MM.1S (cell line): ENCODE results near the gene STRADA.

ENCODE experiments used
- DNase-seq: peaks from one replicate; pipeline ENCODE4 v3.0.0-alpha.2; 2015
- H2AFZ ChIP-seq: fragments of 300-600 bp; sonication (generic); 2 replicates; pipeline ENCODE4 v1.6.0; 2016; ENCODE audit warnings: antibody characterized with exemption, low read length
- H3F3A ChIP-seq: fragments of 300-600 bp; sonication (generic); 2 replicates; pipeline ENCODE4 v1.6.1; 2016; ENCODE audit warnings: mild to moderate bottlenecking, antibody characterized with exemption, low read length, moderate library complexity, mixed read lengths; ENCODE audit not compliant: insufficient read depth
- H3K27ac ChIP-seq: fragments of 300-600 bp; sonication (generic); 2 replicates; pipeline ENCODE4 v1.5.1; 2016; ENCODE audit warnings: mild to moderate bottlenecking, low read length
- H3K27me3 ChIP-seq: fragments of 300-600 bp; sonication (generic); replicated peaks from 2 replicates; pipeline ENCODE4 v1.6.0; 2016; ENCODE audit warnings: low read length; ENCODE audit not compliant: insufficient read depth
- H3K36me3 ChIP-seq: fragments of 300-600 bp; sonication (generic); replicated peaks from 2 replicates; pipeline ENCODE4 v1.6.1; 2016; ENCODE audit warnings: mild to moderate bottlenecking, low read length, mixed read lengths; ENCODE audit not compliant: insufficient read depth
- H3K4me1 ChIP-seq: fragments of 300-600 bp; sonication (generic); 2 replicates; pipeline ENCODE4 v1.6.1; 2016; ENCODE audit warnings: low read length, mixed read lengths
- H3K4me2 ChIP-seq: fragments of 300-600 bp; sonication (generic); 2 replicates; pipeline ENCODE4 v1.6.0; 2016; ENCODE audit warnings: low read depth, low read length
- H3K4me3 ChIP-seq: fragments of 300-600 bp; sonication (generic); 2 replicates; pipeline ENCODE4 v1.5.1; 2016; ENCODE audit warnings: low read length, mixed read lengths
- H3K79me2 ChIP-seq: fragments of 300-600 bp; sonication (generic); 2 replicates; pipeline ENCODE4 v1.6.1; 2016; ENCODE audit warnings: mixed run types, low read length, mixed read lengths
- H3K9ac ChIP-seq: fragments of 300-600 bp; sonication (generic); 2 replicates; pipeline ENCODE4 v1.6.1; 2016; ENCODE audit warnings: low read length, mixed read lengths
- H3K9me2 ChIP-seq: fragments of 300-600 bp; sonication (generic); replicated peaks from 2 replicates; pipeline ENCODE4 v1.6.1; 2016; ENCODE audit warnings: mild to moderate bottlenecking, low read length, mixed read lengths; ENCODE audit not compliant: insufficient read depth
- H3K9me3 ChIP-seq: fragments of 300-600 bp; sonication (generic); replicated peaks from 2 replicates; pipeline ENCODE4 v1.6.1; 2016; ENCODE audit warnings: mild to moderate bottlenecking, low read length, mixed read lengths; ENCODE audit not compliant: insufficient read depth
- H4K20me1 ChIP-seq: fragments of 300-600 bp; sonication (generic); 2 replicates; pipeline ENCODE4 v1.6.1; 2016; ENCODE audit warnings: mild to moderate bottlenecking, low read length, moderate library complexity, mixed read lengths; ENCODE audit not compliant: insufficient read depth
- EZH2 ChIP-seq: fragments of 300-600 bp; sonication (generic); optimal IDR thresholded peaks from 2 replicates; pipeline ENCODE3; 2017; ENCODE audit warnings: low read depth, mild to moderate bottlenecking, antibody characterized with exemption, low read length, mixed read lengths
- EZH2phosphoT487 ChIP-seq: fragments of 300-600 bp; sonication (generic); IDR thresholded peaks from 2 replicates; pipeline ENCODE4 v1.6.1; 2018; ENCODE audit warnings: antibody characterized with exemption, low read length
- TF ChIP-seq, protein P1 (sequence below): fragments of 300-600 bp; sonication (generic); IDR thresholded peaks from 2 replicates; pipeline ENCODE4 v1.5.1; 2016; ENCODE audit warnings: antibody characterized with exemption, low read length, mixed read lengths

Gene STRADA

DNA sequence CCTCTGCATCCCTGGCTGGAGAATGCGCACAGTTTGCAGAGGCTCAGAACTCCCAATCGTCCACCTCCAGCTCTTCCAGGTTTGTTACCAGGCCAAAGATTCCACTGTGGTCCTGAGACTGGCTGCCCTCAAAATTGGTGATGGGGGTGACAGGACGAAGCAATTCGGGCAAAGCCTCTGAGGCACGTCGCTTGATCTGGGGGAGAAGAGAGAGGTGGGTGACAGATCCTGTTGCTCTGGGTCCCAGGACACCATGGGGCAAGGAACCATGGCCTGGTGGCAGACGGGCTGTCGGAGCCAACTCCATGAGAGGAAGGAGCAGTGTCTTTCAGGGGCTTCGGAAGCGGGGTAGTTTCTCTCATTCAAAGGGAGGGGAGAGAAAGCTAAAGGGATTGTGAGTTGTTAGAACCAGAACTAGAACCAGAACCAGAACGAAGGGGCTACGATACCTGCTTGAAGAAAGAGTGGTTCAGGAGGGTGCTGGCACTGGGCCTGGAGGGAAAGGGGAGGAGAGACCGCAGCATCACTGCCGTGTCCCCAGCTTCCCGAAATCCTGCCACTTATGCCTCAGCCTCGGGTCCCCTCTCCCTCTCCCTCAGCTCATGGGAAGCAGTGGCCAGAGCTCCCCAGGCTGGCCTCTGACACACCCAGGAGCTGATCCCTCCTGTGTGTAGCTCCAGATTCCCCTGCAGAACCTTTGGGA is 37.9 kb downstream of the STRADA start:
- H3K27ac ChIP-seq, result no peak overlapping the region
- no peaks in the 10 kb centered on the region for H3K4me1 ChIP-seq
- H3K4me2 ChIP-seq, result no peak overlapping the region
- no peak overlapping the region for H2AFZ ChIP-seq
- H3K27me3 ChIP-seq, result no peaks in the 10 kb centered on the region
- H3K9ac ChIP-seq, result no peak overlapping the region
- H3K9me3 ChIP-seq, result no peaks in the 10 kb centered on the region
- no peak overlapping the region for H3K4me3 ChIP-seq
- no peaks in the 10 kb centered on the region for H3K79me2 ChIP-seq
- TF ChIP-seq, protein P1, sequence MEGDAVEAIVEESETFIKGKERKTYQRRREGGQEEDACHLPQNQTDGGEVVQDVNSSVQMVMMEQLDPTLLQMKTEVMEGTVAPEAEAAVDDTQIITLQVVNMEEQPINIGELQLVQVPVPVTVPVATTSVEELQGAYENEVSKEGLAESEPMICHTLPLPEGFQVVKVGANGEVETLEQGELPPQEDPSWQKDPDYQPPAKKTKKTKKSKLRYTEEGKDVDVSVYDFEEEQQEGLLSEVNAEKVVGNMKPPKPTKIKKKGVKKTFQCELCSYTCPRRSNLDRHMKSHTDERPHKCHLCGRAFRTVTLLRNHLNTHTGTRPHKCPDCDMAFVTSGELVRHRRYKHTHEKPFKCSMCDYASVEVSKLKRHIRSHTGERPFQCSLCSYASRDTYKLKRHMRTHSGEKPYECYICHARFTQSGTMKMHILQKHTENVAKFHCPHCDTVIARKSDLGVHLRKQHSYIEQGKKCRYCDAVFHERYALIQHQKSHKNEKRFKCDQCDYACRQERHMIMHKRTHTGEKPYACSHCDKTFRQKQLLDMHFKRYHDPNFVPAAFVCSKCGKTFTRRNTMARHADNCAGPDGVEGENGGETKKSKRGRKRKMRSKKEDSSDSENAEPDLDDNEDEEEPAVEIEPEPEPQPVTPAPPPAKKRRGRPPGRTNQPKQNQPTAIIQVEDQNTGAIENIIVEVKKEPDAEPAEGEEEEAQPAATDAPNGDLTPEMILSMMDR, result no peak
- no peak for TF ChIP-seq EZH2phosphoT487
- no peak for TF ChIP-seq EZH2
- H3K36me3 ChIP-seq, result no peaks in the 10 kb centered on the region
- H3K9me2 ChIP-seq, result no peaks in the 10 kb centered on the region
- no peaks in the 10 kb centered on the region for H3F3A ChIP-seq
- H4K20me1 ChIP-seq, result no peaks in the 10 kb centered on the region
- no peak for DNase-seq

DNA sequence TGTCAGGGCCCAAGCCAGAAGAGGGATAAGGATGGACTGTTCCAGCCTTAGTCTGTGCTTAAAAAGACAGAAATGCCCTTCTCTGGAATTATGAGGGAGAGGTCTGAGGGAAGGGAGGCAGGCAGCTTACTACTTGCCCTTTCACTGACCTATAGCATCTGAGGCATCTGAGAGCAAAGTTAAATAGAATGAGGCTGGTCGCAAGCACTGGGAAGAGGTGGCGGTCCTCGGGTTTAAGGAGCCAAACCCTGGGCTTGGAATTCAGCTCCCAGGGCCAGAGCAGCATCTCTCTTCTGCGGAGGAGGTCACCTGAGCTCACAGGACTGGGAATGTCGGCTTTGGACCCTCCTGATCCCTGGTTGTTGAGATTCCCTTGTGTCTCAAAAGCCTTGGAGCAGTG is 38.6 kb downstream of the STRADA start:
- no peak overlapping the region for H3K27ac ChIP-seq
- H3F3A ChIP-seq, result no peaks in the 10 kb centered on the region
- H3K36me3 ChIP-seq, result no peaks in the 10 kb centered on the region
- H3K27me3 ChIP-seq, result no peaks in the 10 kb centered on the region
- H3K9me3 ChIP-seq, result no peaks in the 10 kb centered on the region
- no peak for DNase-seq
- H3K4me1 ChIP-seq, result no peaks in the 10 kb centered on the region
- no peak overlapping the region for H3K4me2 ChIP-seq
- no peak overlapping the region for H2AFZ ChIP-seq
- H4K20me1 ChIP-seq, result no peaks in the 10 kb centered on the region
- TF ChIP-seq EZH2phosphoT487 (no peak), EZH2 (no peak)
- TF ChIP-seq, protein P1, result no peak
- H3K9me2 ChIP-seq, result no peaks in the 10 kb centered on the region
- no peak overlapping the region for H3K9ac ChIP-seq
- H3K79me2 ChIP-seq, result no peaks in the 10 kb centered on the region
- H3K4me3 ChIP-seq, result no peak overlapping the region

DNA sequence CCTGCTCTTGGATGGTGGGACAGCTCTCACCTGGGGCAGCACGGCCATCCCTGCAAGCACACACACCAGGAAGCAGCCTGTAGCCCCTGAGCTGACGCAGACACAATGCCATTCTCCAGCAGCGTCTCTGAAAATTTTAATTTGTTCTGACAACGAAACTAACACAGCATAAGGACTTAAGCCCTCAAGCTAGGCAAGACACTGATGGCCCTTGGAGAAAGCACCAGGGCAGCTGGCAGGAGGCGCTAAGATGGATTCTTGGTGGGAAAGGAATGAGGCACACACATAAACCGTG is 38.9 kb downstream of the STRADA start:
- Histone ChIP-seq H4K20me1 (no peaks in the 10 kb centered on the region), H3K9me3 (no peaks in the 10 kb centered on the region), H3K9ac (no peak overlapping the region), H3K27ac (no peak overlapping the region), H3K36me3 (no peaks in the 10 kb centered on the region), H3K79me2 (no peaks in the 10 kb centered on the region), H3K4me2 (no peak overlapping the region), H3K4me1 (peaks cover 2% of the 10 kb centered on the region), H2AFZ (no peak overlapping the region), H3K27me3 (no peaks in the 10 kb centered on the region), H3F3A (no peaks in the 10 kb centered on the region), H3K9me2 (no peaks in the 10 kb centered on the region), H3K4me3 (no peak overlapping the region)
- no peak for DNase-seq
- no peak for TF ChIP-seq EZH2
- TF ChIP-seq EZH2phosphoT487, result no peak
- TF ChIP-seq, protein P1, result no peak
